GM12878 (cell line): Measurements from ENCODE around the gene SETD2. TPM values are rescaled to one million over a fixed set of nuclear protein-coding genes. Genes with fewer than 3 reads are reported as not detected.

ENCODE experiments used
- ATAC-seq: fragments of 200-7000 bp; cut with Tn5 transposase; 3 replicates; pipeline ENCODE4 v1.9.1; 2020; ENCODE audit warnings: mild to moderate bottlenecking, moderate library complexity
- BruUV-seq: library from RNA; stranded (reverse); fragments of 400-500 nt; replicated peaks from 2 replicates; lab custom pipeline; 2021; lab: Mats Ljungman, UMichigan
- CTCF ChIA-PET: fragments of 300-600 bp; sonication (Branson Sonifier 250); formaldehyde crosslinking; extraction: SDS; loops from one replicate; lab custom pipeline; 2021; ENCODE audit warnings: inconsistent platforms; lab: Yijun Ruan, JAX
- POLR2A ChIA-PET: fragments of 350-600 bp; formaldehyde crosslinking; extraction: SDS; loops from one replicate; lab custom pipeline; 2021; ENCODE audit warnings: inconsistent platforms; lab: Charles Lee
- RAD21 ChIA-PET: fragments of 300-600 bp; sonication (Branson Sonifier 250); formaldehyde crosslinking; loops from one replicate; lab custom pipeline; 2023; ENCODE audit warnings: antibody characterized with exemption; ENCODE audit not compliant: unreplicated experiment; lab: Charles Lee
- SMC1A ChIA-PET: fragments of 300-600 bp; sonication (Branson Sonifier 250); formaldehyde crosslinking; loops from one replicate; lab custom pipeline; 2023; ENCODE audit not compliant: unreplicated experiment, uncharacterized antibody; lab: Charles Lee
- DNase-seq: peaks from one replicate; pipeline ENCODE4 v3.0.0-alpha.2; 2011; ENCODE audit warnings: low read depth, low spot score
- FAIRE-seq: peaks from 3 replicates; lab custom pipeline; 2011; peaks lifted over from hg19 to GRCh38; lab: Jason Lieb, UNC
- H2AFZ ChIP-seq: 2 replicates; pipeline ENCODE4 v1.6.0; 2011; ENCODE audit warnings: low read depth, low read length, control low read depth; ENCODE audit not compliant: control insufficient read depth
- H3K27ac ChIP-seq: 2 replicates; pipeline ENCODE4 v1.5.1; 2011; ENCODE audit warnings: control low read depth; ENCODE audit not compliant: control insufficient read depth, insufficient read depth
- H3K27me3 ChIP-seq, 2 experiments: replicated peaks in 1 of 2; 2 replicates each; pipeline versions ENCODE4 v1.6.0 to v1.6.1; 2011; ENCODE audit warnings: low read length in 1 of 2; ENCODE audit not compliant: control insufficient read depth in 2 of 2, insufficient read depth in 2 of 2
- H3K36me3 ChIP-seq, 2 experiments: 2 replicates each; pipeline ENCODE4 v1.5.1; 2011; ENCODE audit warnings: low read length in 1 of 2; ENCODE audit not compliant: control insufficient read depth in 2 of 2, insufficient read depth in 2 of 2
- H3K4me1 ChIP-seq: 2 replicates; pipeline ENCODE4 v1.6.1; 2011; ENCODE audit warnings: mild to moderate bottlenecking, low read length, moderate library complexity, mixed read lengths; ENCODE audit not compliant: control insufficient read depth, insufficient read depth
- H3K4me2 ChIP-seq: 2 replicates; pipeline ENCODE4 v1.6.0; 2011; ENCODE audit warnings: control low read depth; ENCODE audit not compliant: control insufficient read depth, insufficient read depth
- H3K4me3 ChIP-seq: fragments of 200-600 bp; sonication (generic); 2 replicates; pipeline ENCODE4 v1.5.1; 2016
- H3K79me2 ChIP-seq: 2 replicates; pipeline ENCODE4 v1.6.0; 2011; ENCODE audit warnings: low read length; ENCODE audit not compliant: control insufficient read depth, insufficient read depth
- H3K9ac ChIP-seq: 2 replicates; pipeline ENCODE4 v1.8.0; 2011; ENCODE audit warnings: low read length, control low read depth, mixed read lengths; ENCODE audit not compliant: control insufficient read depth, insufficient read depth
- H3K9me3 ChIP-seq: replicated peaks from 3 replicates; pipeline ENCODE4 v1.5.1; 2011; ENCODE audit warnings: mild to moderate bottlenecking, low read length; ENCODE audit not compliant: control insufficient read depth, insufficient read depth
- H4K20me1 ChIP-seq: 2 replicates; pipeline ENCODE4 v1.6.0; 2011; ENCODE audit not compliant: control insufficient read depth, insufficient read depth
- CBX5 ChIP-seq: sonication (generic); IDR thresholded peaks from 2 replicates; pipeline ENCODE4 v1.6.1; 2016; ENCODE audit warnings: low read depth, moderate library complexity, mild to moderate bottlenecking, inconsistent platforms
- CHD4 ChIP-seq: fragments of 200-600 bp; sonication (generic); IDR thresholded peaks from 2 replicates; pipeline ENCODE4 v1.6.1; 2016; ENCODE audit warnings: mild to moderate bottlenecking
- DPF2 ChIP-seq: fragments of 450-650 bp; IDR thresholded peaks from 2 replicates; pipeline ENCODE4 v1.6.1; 2017; ENCODE audit warnings: mild to moderate bottlenecking
- FOXK2 ChIP-seq: fragments of 450-650 bp; IDR thresholded peaks from 2 replicates; pipeline ENCODE4 v1.6.1; 2017; ENCODE audit warnings: mild to moderate bottlenecking, moderate library complexity
- JUND ChIP-seq: IDR thresholded peaks from 2 replicates; pipeline ENCODE4 v1.6.1; 2012; ENCODE audit warnings: low read depth, mild to moderate bottlenecking, low read length, improper control_type of control experiment, moderate library complexity
- MTA2 ChIP-seq: fragments of 450-650 bp; IDR thresholded peaks from 2 replicates; pipeline ENCODE4 v1.6.1; 2016; ENCODE audit warnings: low read depth, mild to moderate bottlenecking, moderate library complexity
- NFIC ChIP-seq: IDR thresholded peaks from 2 replicates; pipeline ENCODE4 v1.6.1; 2012; ENCODE audit warnings: low read depth, mild to moderate bottlenecking, inconsistent platforms, low read length, moderate library complexity
- PML ChIP-seq: IDR thresholded peaks from 2 replicates; pipeline ENCODE4 v1.6.1; 2012; ENCODE audit warnings: low read length, inconsistent platforms
- TCF12 ChIP-seq: IDR thresholded peaks from 2 replicates; pipeline ENCODE4 v1.6.1; 2011; ENCODE audit warnings: low read depth, mild to moderate bottlenecking, low read length
- ZNF384 ChIP-seq: IDR thresholded peaks from 2 replicates; pipeline ENCODE4 v1.6.1; 2012; ENCODE audit warnings: low read depth, mild to moderate bottlenecking, low read length, improper control_type of control experiment, borderline replicate concordance
- ZZZ3 ChIP-seq: IDR thresholded peaks from 2 replicates; pipeline ENCODE4 v1.6.1; 2011; ENCODE audit warnings: low read depth; ENCODE audit not compliant: control insufficient read depth, insufficient read length
- WGBS: methylation state at CpG from one replicate; pipeline ENCODE4 v1.1.6; 2016; ENCODE audit warnings: low lambda C conversion rate; ENCODE audit not compliant: insufficient replicate concordance, insufficient coverage; ENCODE audit errors: missing lambda C conversion rate; 5-methylcytosine and 5-hydroxymethylcytosine counted together
- in situ Hi-C: fragments of 300-500 bp; cut with MboI; formaldehyde crosslinking; loops from 9 replicates; pipeline ENCODE4 v1.14.3; 2018; ENCODE audit warnings: mixed read lengths
- intact Hi-C: fragments of 100-400 bp; cut with micrococcal nuclease; formaldehyde crosslinking; loops from one replicate; pipeline ENCODE4 v1.14.2; 2022; ENCODE audit not compliant: unreplicated experiment
- polyA plus RNA-seq, 11 experiments: library from polyadenylated mRNA; depleted of rRNA in 4 of 11; unstranded in 6 of 11; stranded (reverse) in 5 of 11; fragments of >200 nt; fragmentation: Nextera tagmentation in 4 of 11; fragmentation: Illumina TruSeq in 1 of 11; extraction: Ambion mirVana in 4 of 11; extraction: Trizol in 1 of 11; gene quantifications; 1 replicate in 1 of 11; 2 replicates in 10 of 11; pipeline versions ENCODE4 v1.2.1 to v1.2.3, GENCODE V29; 2011 to 2016; ENCODE audit warnings: inconsistent platforms in 2 of 11, missing spikeins in 2 of 11, low read depth in 1 of 11
- total RNA-seq, 4 experiments: library from RNA; depleted of rRNA in 3 of 4; stranded (reverse); fragments of >200 nt in 3 of 4; fragmentation: Illumina TruSeq in 1 of 4; extraction: Trizol in 1 of 4; gene quantifications; 2 replicates each; pipeline versions ENCODE4 v1.2.1 to v1.2.3, GENCODE V29; 2013 to 2021
- TF ChIP-seq, protein P1 (sequence below): fragments of 450-650 bp; IDR thresholded peaks from 2 replicates; pipeline ENCODE4 v1.6.1; 2017; ENCODE audit warnings: low read depth, mild to moderate bottlenecking, moderate library complexity
- TF ChIP-seq, protein P2 (sequence below): fragments of 450-650 bp; formaldehyde crosslinking; IDR thresholded peaks from 2 replicates; pipeline ENCODE4 v1.4.0; 2020; ENCODE audit warnings: mild to moderate bottlenecking, moderate library complexity
- TF ChIP-seq, protein P3 (sequence below): IDR thresholded peaks from 2 replicates; pipeline ENCODE4 v1.6.1; 2011; ENCODE audit warnings: low read depth, mild to moderate bottlenecking, low read length, moderate library complexity, borderline replicate concordance; ENCODE audit errors: extremely low read depth
- TF ChIP-seq, protein P4 (sequence below): IDR thresholded peaks from 2 replicates; pipeline ENCODE4 v1.6.1; 2011; ENCODE audit warnings: mild to moderate bottlenecking, low read depth, low read length, moderate library complexity; ENCODE audit not compliant: insufficient replicate concordance
- TF ChIP-seq, protein P5 (sequence below): IDR thresholded peaks from 2 replicates; pipeline ENCODE4 v1.6.1; 2011; ENCODE audit warnings: borderline replicate concordance, low read depth, mild to moderate bottlenecking, moderate library complexity, low read length; ENCODE audit not compliant: insufficient read depth, poor library complexity, severe bottlenecking

SETD2 gene
- total and polyA plus RNA-seq, 10 of the 15 experiments (the other 5 are each of a cell fraction or from before 2014, with no cell fraction given): 8.4 to 44.9 (median 24.5) TPM

DNA sequence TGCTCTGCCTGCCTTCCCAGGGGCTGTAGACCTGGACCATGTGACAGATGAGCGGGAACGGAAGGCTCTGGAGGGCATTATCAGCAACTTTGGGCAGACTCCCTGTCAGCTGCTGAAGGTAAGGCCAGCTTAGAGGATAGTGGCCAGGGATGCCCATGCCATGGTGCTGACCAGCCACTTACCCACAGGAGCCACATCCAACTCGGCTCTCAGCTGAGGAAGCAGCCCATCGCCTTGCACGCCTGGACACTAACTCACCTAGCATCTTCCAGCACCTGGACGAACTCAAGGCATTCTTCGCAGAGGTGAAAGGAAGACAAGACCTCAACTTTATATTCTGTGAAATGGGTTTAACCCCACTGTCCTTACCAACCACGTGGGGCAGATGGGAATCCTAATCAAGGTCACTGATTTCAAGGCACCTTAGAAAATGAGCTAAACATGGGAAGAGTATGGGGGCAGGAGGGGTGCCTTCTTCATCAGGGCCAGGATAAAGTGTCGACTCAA is 157.7 kb downstream of the SETD2 start:
- ATAC-seq: no peak

More for the DNA sequence above, 157.7 kb downstream of the SETD2 start:
- no peak overlapping the region for H3K9ac ChIP-seq
- DNase-seq (no peak), FAIRE-seq (no peak)
- no peak overlapping the region for H3K27ac ChIP-seq
- H3K4me1 ChIP-seq: peaks cover 5% of the 10 kb centered on the region; the same call in 1 of the 2 replicates
- ChIA-PET SMC1A (interaction anchor here (1.0 kb wide), 1 partner anchor 14 kb away, joined by 3 read pairs; no protein-coding TSS in a partner anchor), POLR2A (no interaction called here), RAD21 (no interaction called here), CTCF (interaction anchor here (1.7 kb wide), 1 partner anchor 308 kb away, joined by 3 read pairs; no protein-coding TSS in a partner anchor)
- H3K79me2 ChIP-seq: no peaks in the 10 kb centered on the region
- peaks cover 21 to 49% of the 10 kb centered on the region in 2 experiments; a peak in 3 of 4 replicates for H3K36me3 ChIP-seq
- intact Hi-C loops (no loop called here), in situ Hi-C loops (no loop called here)
- H3K27me3 ChIP-seq: no peaks in the 10 kb centered on the region
- WGBS: 92% methylated on average over 9 of the region's 9 CpGs
- H4K20me1 ChIP-seq: no peaks in the 10 kb centered on the region
- no TSS peak for BruUV-seq
- no peak overlapping the region for H3K4me3 ChIP-seq
- TF ChIP-seq, protein P1, sequence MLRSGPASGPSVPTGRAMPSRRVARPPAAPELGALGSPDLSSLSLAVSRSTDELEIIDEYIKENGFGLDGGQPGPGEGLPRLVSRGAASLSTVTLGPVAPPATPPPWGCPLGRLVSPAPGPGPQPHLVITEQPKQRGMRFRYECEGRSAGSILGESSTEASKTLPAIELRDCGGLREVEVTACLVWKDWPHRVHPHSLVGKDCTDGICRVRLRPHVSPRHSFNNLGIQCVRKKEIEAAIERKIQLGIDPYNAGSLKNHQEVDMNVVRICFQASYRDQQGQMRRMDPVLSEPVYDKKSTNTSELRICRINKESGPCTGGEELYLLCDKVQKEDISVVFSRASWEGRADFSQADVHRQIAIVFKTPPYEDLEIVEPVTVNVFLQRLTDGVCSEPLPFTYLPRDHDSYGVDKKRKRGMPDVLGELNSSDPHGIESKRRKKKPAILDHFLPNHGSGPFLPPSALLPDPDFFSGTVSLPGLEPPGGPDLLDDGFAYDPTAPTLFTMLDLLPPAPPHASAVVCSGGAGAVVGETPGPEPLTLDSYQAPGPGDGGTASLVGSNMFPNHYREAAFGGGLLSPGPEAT: no peak
- TF ChIP-seq, protein P2, sequence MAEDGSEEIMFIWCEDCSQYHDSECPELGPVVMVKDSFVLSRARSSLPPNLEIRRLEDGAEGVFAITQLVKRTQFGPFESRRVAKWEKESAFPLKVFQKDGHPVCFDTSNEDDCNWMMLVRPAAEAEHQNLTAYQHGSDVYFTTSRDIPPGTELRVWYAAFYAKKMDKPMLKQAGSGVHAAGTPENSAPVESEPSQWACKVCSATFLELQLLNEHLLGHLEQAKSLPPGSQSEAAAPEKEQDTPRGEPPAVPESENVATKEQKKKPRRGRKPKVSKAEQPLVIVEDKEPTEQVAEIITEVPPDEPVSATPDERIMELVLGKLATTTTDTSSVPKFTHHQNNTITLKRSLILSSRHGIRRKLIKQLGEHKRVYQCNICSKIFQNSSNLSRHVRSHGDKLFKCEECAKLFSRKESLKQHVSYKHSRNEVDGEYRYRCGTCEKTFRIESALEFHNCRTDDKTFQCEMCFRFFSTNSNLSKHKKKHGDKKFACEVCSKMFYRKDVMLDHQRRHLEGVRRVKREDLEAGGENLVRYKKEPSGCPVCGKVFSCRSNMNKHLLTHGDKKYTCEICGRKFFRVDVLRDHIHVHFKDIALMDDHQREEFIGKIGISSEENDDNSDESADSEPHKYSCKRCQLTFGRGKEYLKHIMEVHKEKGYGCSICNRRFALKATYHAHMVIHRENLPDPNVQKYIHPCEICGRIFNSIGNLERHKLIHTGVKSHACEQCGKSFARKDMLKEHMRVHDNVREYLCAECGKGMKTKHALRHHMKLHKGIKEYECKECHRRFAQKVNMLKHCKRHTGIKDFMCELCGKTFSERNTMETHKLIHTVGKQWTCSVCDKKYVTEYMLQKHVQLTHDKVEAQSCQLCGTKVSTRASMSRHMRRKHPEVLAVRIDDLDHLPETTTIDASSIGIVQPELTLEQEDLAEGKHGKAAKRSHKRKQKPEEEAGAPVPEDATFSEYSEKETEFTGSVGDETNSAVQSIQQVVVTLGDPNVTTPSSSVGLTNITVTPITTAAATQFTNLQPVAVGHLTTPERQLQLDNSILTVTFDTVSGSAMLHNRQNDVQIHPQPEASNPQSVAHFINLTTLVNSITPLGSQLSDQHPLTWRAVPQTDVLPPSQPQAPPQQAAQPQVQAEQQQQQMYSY (CRISPR knock-in tag): no peak
- no peak for TF ChIP-seq PML
- TF ChIP-seq ZNF384: no peak
- TF ChIP-seq CBX5: no peak
- TF ChIP-seq FOXK2: no peak
- TF ChIP-seq NFIC: no peak
- TF ChIP-seq MTA2: no peak
- TF ChIP-seq DPF2: no peak
- no peak for TF ChIP-seq ZZZ3
- TF ChIP-seq, protein P3, sequence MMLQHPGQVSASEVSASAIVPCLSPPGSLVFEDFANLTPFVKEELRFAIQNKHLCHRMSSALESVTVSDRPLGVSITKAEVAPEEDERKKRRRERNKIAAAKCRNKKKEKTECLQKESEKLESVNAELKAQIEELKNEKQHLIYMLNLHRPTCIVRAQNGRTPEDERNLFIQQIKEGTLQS: no peak
- TF ChIP-seq, protein P4, sequence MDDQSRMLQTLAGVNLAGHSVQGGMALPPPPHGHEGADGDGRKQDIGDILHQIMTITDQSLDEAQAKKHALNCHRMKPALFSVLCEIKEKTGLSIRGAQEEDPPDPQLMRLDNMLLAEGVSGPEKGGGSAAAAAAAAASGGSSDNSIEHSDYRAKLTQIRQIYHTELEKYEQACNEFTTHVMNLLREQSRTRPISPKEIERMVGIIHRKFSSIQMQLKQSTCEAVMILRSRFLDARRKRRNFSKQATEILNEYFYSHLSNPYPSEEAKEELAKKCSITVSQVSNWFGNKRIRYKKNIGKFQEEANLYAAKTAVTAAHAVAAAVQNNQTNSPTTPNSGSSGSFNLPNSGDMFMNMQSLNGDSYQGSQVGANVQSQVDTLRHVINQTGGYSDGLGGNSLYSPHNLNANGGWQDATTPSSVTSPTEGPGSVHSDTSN: no peak
- no peak for TF ChIP-seq JUND
- TF ChIP-seq TCF12: no peak
- TF ChIP-seq CHD4: no peak
- TF ChIP-seq, protein P5, sequence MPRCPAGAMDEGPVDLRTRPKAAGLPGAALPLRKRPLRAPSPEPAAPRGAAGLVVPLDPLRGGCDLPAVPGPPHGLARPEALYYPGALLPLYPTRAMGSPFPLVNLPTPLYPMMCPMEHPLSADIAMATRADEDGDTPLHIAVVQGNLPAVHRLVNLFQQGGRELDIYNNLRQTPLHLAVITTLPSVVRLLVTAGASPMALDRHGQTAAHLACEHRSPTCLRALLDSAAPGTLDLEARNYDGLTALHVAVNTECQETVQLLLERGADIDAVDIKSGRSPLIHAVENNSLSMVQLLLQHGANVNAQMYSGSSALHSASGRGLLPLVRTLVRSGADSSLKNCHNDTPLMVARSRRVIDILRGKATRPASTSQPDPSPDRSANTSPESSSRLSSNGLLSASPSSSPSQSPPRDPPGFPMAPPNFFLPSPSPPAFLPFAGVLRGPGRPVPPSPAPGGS: no peak
- H3K9me3 ChIP-seq: no peaks in the 10 kb centered on the region
- no peak overlapping the region for H2AFZ ChIP-seq
- H3K4me2 ChIP-seq: no peak overlapping the region
